Adipose tissue (tissue), 3 donors: ENCODE measurements around the gene SUGCT. TPM values are rescaled to one million over a fixed set of nuclear protein-coding genes. Genes with fewer than 3 reads are reported as not detected.
"Not testable (repeated sequence)": the region's sequence is repeated elsewhere in the genome, so short reads cannot be mapped to it uniquely, and the experiment has no call there.

ENCODE experiments used
- H3K27ac ChIP-seq: one replicate; pipeline ENCODE4 v1.5.1; 2013; ENCODE audit warnings: low read depth, low read length
- WGBS, 3 donors: extraction: QIAGEN DNeasy Blood & Tissue Kit; methylation state at CpG; one replicate each; pipeline ENCODE4 v1.1.7; 2013; 5-methylcytosine and 5-hydroxymethylcytosine counted together
- polyA plus RNA-seq, 3 donors: library from polyadenylated mRNA; stranded (reverse); fragments of 200-250 nt; gene quantifications; one replicate each; pipeline ENCODE4 v1.2.3, GENCODE V29; 2013
- donor health status: healthy with polysubstance abuse.
- donor health status: Bipolar disorder and iron deficiency.
- donor health status: healthy.

SUGCT gene
- polyA plus RNA-seq, 3 donors = 0.75 to 4.2 (median 1.9) TPM

GRCh38 chr7:40177071-40177470 lies 42.3 kb downstream of the SUGCT start:
- H3K27ac ChIP-seq = no peak overlapping the region
- 88 to 91% (median 90%) methylated on average over 5 of the region's 5 CpGs for WGBS, 3 donors

- 91 to 96% (median 94%) methylated on average over 4 of the region's 4 CpGs for WGBS, 3 donors
- H3K27ac ChIP-seq = no peak overlapping the region
These were observed 47.6 kb downstream of the SUGCT start for GRCh38 chr7:40182452-40182851.

- WGBS, 3 donors = 81 to 84% (median 82%) methylated on average over 1 of the region's 1 CpG
- no peak overlapping the region for H3K27ac ChIP-seq
These were observed 51.8 kb downstream of the SUGCT start for GRCh38 chr7:40186586-40186985.

- WGBS, 3 donors = 96 to 100% (median 97%) methylated on average over 2 of the region's 2 CpGs
- no peak overlapping the region for H3K27ac ChIP-seq
These were observed 57.2 kb downstream of the SUGCT start for GRCh38 chr7:40192036-40192435.

GRCh38 chr7:40194745-40195144 lies 59.9 kb downstream of the SUGCT start:
- H3K27ac ChIP-seq = no peak overlapping the region
- WGBS, 3 donors = 65 to 71% (median 66%) methylated on average over 1 of the region's 1 CpG

- 83 to 88% (median 86%) methylated on average over 2 of the region's 2 CpGs for WGBS, 3 donors
- no peak overlapping the region for H3K27ac ChIP-seq
These were observed 62.7 kb downstream of the SUGCT start for GRCh38 chr7:40197527-40197926.

- no peak overlapping the region for H3K27ac ChIP-seq
- WGBS, 3 donors = 36 to 44% (median 40%) methylated on average over 2 of the region's 2 CpGs
These were observed 64.4 kb downstream of the SUGCT start for GRCh38 chr7:40199076-40199802.

GRCh38 chr7:40200791-40201190 lies 66.0 kb downstream of the SUGCT start:
- H3K27ac ChIP-seq = no peak overlapping the region
- WGBS, 3 donors = 62 to 81% (median 76%) methylated on average over 3 of the region's 3 CpGs

GRCh38 chr7:40202851-40203250 lies 68.0 kb downstream of the SUGCT start:
- H3K27ac ChIP-seq = no peak overlapping the region
- 55 to 70% (median 68%) methylated on average over 3 of the region's 3 CpGs for WGBS, 3 donors

- H3K27ac ChIP-seq = no peak overlapping the region
- 95 to 97% (median 96%) methylated on average over 7 of the region's 7 CpGs for WGBS, 3 donors
These were observed 69.8 kb downstream of the SUGCT start for GRCh38 chr7:40204581-40204980.

GRCh38 chr7:40205992-40206391 lies 71.2 kb downstream of the SUGCT start:
- WGBS, 3 donors = 86 to 95% (median 91%) methylated on average over 2 of the region's 2 CpGs
- H3K27ac ChIP-seq = no peak overlapping the region

- no peak overlapping the region for H3K27ac ChIP-seq
- 88 to 91% (median 89%) methylated on average over 5 of the region's 5 CpGs for WGBS, 3 donors
These were observed 76.6 kb downstream of the SUGCT start for GRCh38 chr7:40211276-40212003.

GRCh38 chr7:40213291-40213690 lies 78.5 kb downstream of the SUGCT start:
- no peak overlapping the region for H3K27ac ChIP-seq
- 82 to 87% (median 87%) methylated on average over 2 of the region's 2 CpGs for WGBS, 3 donors

GRCh38 chr7:40213856-40214255 lies 79.1 kb downstream of the SUGCT start:
- H3K27ac ChIP-seq = no peak overlapping the region
- WGBS, 3 donors = 92 to 94% (median 93%) methylated on average over 3 of the region's 3 CpGs

- H3K27ac ChIP-seq = not testable (repeated sequence)
- WGBS, 3 donors = 96 to 99% (median 97%) methylated on average over 7 of the region's 7 CpGs
These were observed 83.8 kb downstream of the SUGCT start for GRCh38 chr7:40218612-40219011.

GRCh38 chr7:40219917-40220316 lies 85.1 kb downstream of the SUGCT start:
- 54 to 78% (median 58%) methylated on average over 2 of the region's 2 CpGs for WGBS, 3 donors
- H3K27ac ChIP-seq = no peak overlapping the region

GRCh38 chr7:40220421-40220911 lies 85.7 kb downstream of the SUGCT start:
- no peak overlapping the region for H3K27ac ChIP-seq

- 46 to 83% (median 59%) methylated on average over 2 of the region's 2 CpGs for whole genome bisulfite sequencing, 3 donors
- H3K27ac ChIP-seq = no peak overlapping the region
These were observed 87.0 kb downstream of the SUGCT start for GRCh38 chr7:40221836-40222235.

GRCh38 chr7:40223451-40224127 lies 88.8 kb downstream of the SUGCT start:
- H3K27ac ChIP-seq = no peak overlapping the region
- 62 to 88% (median 82%) methylated on average over 2 of the region's 2 CpGs for WGBS, 3 donors
